DOHH2 (cell line): ENCODE measurements around the gene SMG6.

Experiments used
- H3F3A ChIP-seq: fragments of 200-600 bp; sonication (generic), shearing (Covaris generic); 2 replicates; pipeline ENCODE4 v1.6.0; 2016; ENCODE audit warnings: antibody characterized with exemption, mild to moderate bottlenecking; ENCODE audit not compliant: control insufficient read depth, insufficient read depth
- H3K27ac ChIP-seq: fragments of 200-600 bp; sonication (generic); 2 replicates; pipeline ENCODE4 v1.5.1; 2014; ENCODE audit warnings: low read depth, mild to moderate bottlenecking, low read length, moderate library complexity
- H3K27me3 ChIP-seq: fragments of 200-600 bp; sonication (generic); 2 replicates; pipeline ENCODE4 v1.6.1; 2014; ENCODE audit warnings: mild to moderate bottlenecking, low read length, mixed read lengths; ENCODE audit not compliant: control insufficient read depth
- H3K36me3 ChIP-seq: fragments of 200-600 bp; sonication (generic); 2 replicates; pipeline ENCODE4 v1.6.1; 2014; ENCODE audit warnings: mild to moderate bottlenecking, low read length, moderate library complexity, mixed read lengths; ENCODE audit not compliant: control insufficient read depth
- H3K4me1 ChIP-seq: fragments of 200-600 bp; sonication (generic); 2 replicates; pipeline ENCODE4 v1.6.1; 2014; ENCODE audit warnings: mild to moderate bottlenecking, low read length, mixed read lengths; ENCODE audit not compliant: control insufficient read depth
- H3K4me2 ChIP-seq: fragments of 200-600 bp; sonication (generic); 2 replicates; pipeline ENCODE4 v1.6.0; 2014; ENCODE audit warnings: mild to moderate bottlenecking, low read length, moderate library complexity
- H3K4me3 ChIP-seq: fragments of 200-600 bp; sonication (generic); 2 replicates; pipeline ENCODE4 v1.5.1; 2014; ENCODE audit warnings: mild to moderate bottlenecking, low read length, mixed read lengths
- H3K79me2 ChIP-seq: fragments of 200-600 bp; sonication (generic); 2 replicates; pipeline ENCODE4 v1.6.1; 2014; ENCODE audit warnings: mild to moderate bottlenecking, low read length, mixed read lengths; ENCODE audit not compliant: control insufficient read depth
- H3K9me2 ChIP-seq: fragments of 200-600 bp; sonication (generic); replicated peaks from 2 replicates; pipeline ENCODE4 v1.6.1; 2014; ENCODE audit warnings: mild to moderate bottlenecking, low read length, mixed read lengths; ENCODE audit not compliant: control insufficient read depth
- H3K9me3 ChIP-seq: fragments of 200-600 bp; sonication (generic); 2 replicates; pipeline ENCODE4 v1.6.1; 2014; ENCODE audit warnings: antibody characterized with exemption, low read length, mixed read lengths; ENCODE audit not compliant: control insufficient read depth, insufficient read depth
- H4K20me1 ChIP-seq: fragments of 200-600 bp; sonication (generic); 2 replicates; pipeline ENCODE4 v1.6.0; 2014; ENCODE audit warnings: low read depth, mild to moderate bottlenecking, antibody characterized with exemption, low read length, moderate library complexity; ENCODE audit not compliant: control insufficient read depth, insufficient read depth
- CTCF ChIP-seq: fragments of 200-600 bp; sonication (generic); IDR thresholded peaks from one replicate; pipeline ENCODE4 v1.5.1; 2014; ENCODE audit warnings: antibody characterized with exemption, mild to moderate bottlenecking, low read depth, low read length; ENCODE audit not compliant: poor library complexity, severe bottlenecking
- EZH2phosphoT487 ChIP-seq: fragments of 200-600 bp; sonication (generic); IDR thresholded peaks from 2 replicates; pipeline ENCODE4 v1.6.1; 2017; ENCODE audit warnings: borderline replicate concordance, mild to moderate bottlenecking, antibody characterized with exemption, low read length, moderate library complexity, mixed read lengths

SMG6 gene

GRCh38 chr17:2235792-2236366 is 67.7 kb downstream of the SMG6 start:
- Histone ChIP-seq H3K9me2 (no peaks in the 10 kb centered on the region), H3K4me1 (peaks cover 45% of the 10 kb centered on the region), H3K9me3 (no peaks in the 10 kb centered on the region), H4K20me1 (no peaks in the 10 kb centered on the region), H3K27ac (no peak overlapping the region), H3K4me2 (no peak overlapping the region), H3K36me3 (peaks cover 41% of the 10 kb centered on the region), H3K4me3 (no peak overlapping the region), H3K79me2 (no peaks in the 10 kb centered on the region), H3F3A (peaks cover 22% of the 10 kb centered on the region), H3K27me3 (no peaks in the 10 kb centered on the region)
- TF ChIP-seq EZH2phosphoT487 (no peak), CTCF (no peak)

- TF ChIP-seq CTCF (no peak), EZH2phosphoT487 (no peak)
- Histone ChIP-seq H3K4me2 (no peak overlapping the region), H3K4me1 (peaks cover 39% of the 10 kb centered on the region), H3K79me2 (no peaks in the 10 kb centered on the region), H4K20me1 (no peaks in the 10 kb centered on the region), H3F3A (peaks cover 20% of the 10 kb centered on the region), H3K27ac (no peak overlapping the region), H3K36me3 (peaks cover 36% of the 10 kb centered on the region), H3K4me3 (no peak overlapping the region), H3K9me2 (no peaks in the 10 kb centered on the region), H3K9me3 (no peaks in the 10 kb centered on the region), H3K27me3 (no peaks in the 10 kb centered on the region)
These were observed 68.3 kb downstream of the SMG6 start for GRCh38 chr17:2235265-2235664.

GRCh38 chr17:2233441-2233947 is 70.1 kb downstream of the SMG6 start:
- Histone ChIP-seq H3K27me3 (no peaks in the 10 kb centered on the region), H3F3A (peaks cover 3% of the 10 kb centered on the region; the same call in 1 of the 2 replicates), H4K20me1 (no peaks in the 10 kb centered on the region), H3K9me2 (no peaks in the 10 kb centered on the region), H3K27ac (no peak overlapping the region), H3K36me3 (peaks cover 36% of the 10 kb centered on the region), H3K4me1 (peaks cover 21% of the 10 kb centered on the region), H3K4me3 (no peak overlapping the region), H3K4me2 (no peak overlapping the region), H3K79me2 (no peaks in the 10 kb centered on the region), H3K9me3 (no peaks in the 10 kb centered on the region)
- TF ChIP-seq EZH2phosphoT487 = no peak
- no peak for TF ChIP-seq CTCF
